Keratinocyte (primary cell): ENCODE measurements around the gene DMXL1. TPM values are rescaled to one million over a fixed set of nuclear protein-coding genes. Genes with fewer than 3 reads are reported as not detected.
A peak's percentile ranks its signal among the peaks of the same experiment; 100 is the strongest.

ENCODE experiments used
- DNase-seq: peaks from one replicate; pipeline ENCODE4 v3.0.0-alpha.2; 2011; ENCODE audit warnings: low read depth, missing footprints, low spot score
- FAIRE-seq: peaks from 2 replicates; lab custom pipeline; 2011; peaks lifted over from hg19 to GRCh38; lab: Jason Lieb, UNC
- H2AFZ ChIP-seq: 2 replicates; pipeline ENCODE4 v1.6.0; 2012; ENCODE audit warnings: low read length, control low read depth, inconsistent platforms; ENCODE audit not compliant: control insufficient read depth
- H3K27ac ChIP-seq: 2 replicates; pipeline ENCODE4 v1.5.1; 2011; ENCODE audit warnings: low read length; ENCODE audit not compliant: control insufficient read depth, insufficient read depth
- H3K27me3 ChIP-seq: 3 replicates; pipeline ENCODE4 v1.6.0; 2011; ENCODE audit warnings: low read length; ENCODE audit not compliant: control insufficient read depth, insufficient read depth; ENCODE audit errors: extremely low read depth
- H3K36me3 ChIP-seq, 2 experiments: 2 replicates in 1 of 2; 3 replicates in 1 of 2; pipeline ENCODE4 v1.5.1; 2011; ENCODE audit warnings: low read length in 2 of 2, mild to moderate bottlenecking in 1 of 2; ENCODE audit not compliant: control insufficient read depth in 2 of 2, insufficient read depth in 2 of 2; ENCODE audit errors: extremely low read depth in 1 of 2
- H3K4me1 ChIP-seq: 3 replicates; pipeline ENCODE4 v1.5.1; 2011; ENCODE audit warnings: low read length; ENCODE audit not compliant: control insufficient read depth, insufficient read depth; ENCODE audit errors: extremely low read depth
- H3K4me2 ChIP-seq: 3 replicates; pipeline ENCODE4 v1.6.0; 2011; ENCODE audit warnings: low read depth, low read length; ENCODE audit not compliant: control insufficient read depth, insufficient read depth; ENCODE audit errors: extremely low read depth
- H3K4me3 ChIP-seq, 3 experiments: fragments of 200-600 bp in 1 of 3; sonication (generic) in 1 of 3; 2 replicates in 2 of 3; 3 replicates in 1 of 3; pipeline ENCODE4 v1.5.1; 2011 to 2016; ENCODE audit warnings: low read length in 3 of 3, mild to moderate bottlenecking in 3 of 3, control low read depth in 2 of 3, inconsistent platforms in 1 of 3, low read depth in 1 of 3, mixed read lengths in 1 of 3, mixed run types in 1 of 3, moderate library complexity in 1 of 3; ENCODE audit not compliant: control insufficient read depth in 2 of 3, insufficient read depth in 2 of 3; ENCODE audit errors: extremely low read depth in 1 of 3
- H3K79me2 ChIP-seq: 2 replicates; pipeline ENCODE4 v1.6.0; 2012; ENCODE audit warnings: low read length; ENCODE audit not compliant: control insufficient read depth, insufficient read depth
- H3K9ac ChIP-seq: 3 replicates; pipeline ENCODE4 v1.6.0; 2011; ENCODE audit warnings: low read length; ENCODE audit not compliant: control insufficient read depth, insufficient read depth; ENCODE audit errors: extremely low read depth
- H3K9me1 ChIP-seq: 3 replicates; pipeline ENCODE4 v1.6.0; 2011; ENCODE audit warnings: low read length; ENCODE audit not compliant: control insufficient read depth, insufficient read depth; ENCODE audit errors: extremely low read depth
- H3K9me3 ChIP-seq: 2 replicates; pipeline ENCODE4 v1.5.1; 2012; ENCODE audit warnings: low read depth, low read length; ENCODE audit not compliant: control insufficient read depth
- H4K20me1 ChIP-seq: 3 replicates; pipeline ENCODE4 v1.6.0; 2011; ENCODE audit warnings: low read length; ENCODE audit not compliant: control insufficient read depth, insufficient read depth; ENCODE audit errors: extremely low read depth
- CTCF ChIP-seq, 3 experiments: IDR thresholded peaks in 1 of 3; conservative IDR thresholded peaks in 1 of 3; optimal IDR thresholded peaks in 1 of 3; 2 replicates in 2 of 3; 3 replicates in 1 of 3; pipeline versions ENCODE3 to v1.5.1; 2011; ENCODE audit warnings: low read length in 3 of 3, mild to moderate bottlenecking in 3 of 3, moderate library complexity in 2 of 3, control low read depth in 1 of 3, inconsistent platforms in 1 of 3; ENCODE audit not compliant: insufficient read depth in 2 of 3; ENCODE audit errors: extremely low read depth in 1 of 3
- EZH2 ChIP-seq: IDR thresholded peaks from one replicate; pipeline ENCODE4 v1.6.1; 2012; ENCODE audit warnings: inconsistent platforms, mild to moderate bottlenecking, low read length, moderate library complexity
- dilution Hi-C: fragments of 300-500 bp; cut with MboI; formaldehyde crosslinking; loops from one replicate; pipeline ENCODE4 v1.7.0; 2020; ENCODE audit warnings: low sequenced_read_pairs; ENCODE audit not compliant: extremely low pct_ligation_motif_present
- polyA plus RNA-seq, 5 experiments: library from polyadenylated mRNA; depleted of rRNA in 3 of 5; stranded (reverse) in 3 of 5; stranded (forward) in 1 of 5; unstranded in 1 of 5; fragments of >200 nt; gene quantifications; 1 replicate in 1 of 5; 2 replicates in 3 of 5; 3 replicates in 1 of 5; pipeline versions ENCODE4 v1.2.1 to v1.2.3, GENCODE V29; 2011 to 2012; ENCODE audit warnings: missing spikeins in 2 of 5, low read depth in 1 of 5, low replicate concordance in 1 of 5

DMXL1 gene
- polyA plus RNA-seq, 1 donor (not counting 4 experiments of a cell fraction or from before 2014, with no cell fraction given) = 13.1 TPM

GRCh38 chr5:119267958-119268386 is 197.1 kb downstream of the DMXL1 start:
- peak; percentile 48 to 78 (median 63) for TF ChIP-seq CTCF (optimal IDR thresholded peaks at IDR 0.05 in 1 of 3, IDR thresholded peaks at IDR 0.05 in 1 of 3, conservative IDR thresholded peaks at IDR 0.05 in 1 of 3; ENCODE audit: extremely low read depth in 1 of 3, insufficient read depth in 2 of 3, low read length in 3 of 3)
- no peak for TF ChIP-seq EZH2
- H3K4me2 ChIP-seq = peak overlapping the region; percentile 96
- dilution Hi-C loops = no loop called here
- peak overlapping the region; percentile 85 for H3K9ac ChIP-seq
- H2AFZ ChIP-seq = peak overlapping the region; percentile 97
- no peaks in the 10 kb centered on the region for H3K36me3 ChIP-seq
- FAIRE-seq (peak; percentile 36), DNase-seq (no peak)
- H3K4me1 ChIP-seq = peaks cover 13% of the 10 kb centered on the region
- no peaks in the 10 kb centered on the region for H3K9me1 ChIP-seq
- H3K79me2 ChIP-seq = peaks cover 5% of the 10 kb centered on the region
- peak overlapping the region; percentile 67 to 93 (median 81) for H3K4me3 ChIP-seq
- peak overlapping the region; percentile 80 for H3K27ac ChIP-seq
- H3K27me3 ChIP-seq = no peaks in the 10 kb centered on the region
- no peaks in the 10 kb centered on the region for H3K9me3 ChIP-seq
- H4K20me1 ChIP-seq = no peaks in the 10 kb centered on the region

GRCh38 chr5:119268387-119269060 is 197.6 kb downstream of the DMXL1 start:
- Histone ChIP-seq H3K9me3 (no peaks in the 10 kb centered on the region), H3K79me2 (peaks cover 9% of the 10 kb centered on the region), H3K9me1 (no peaks in the 10 kb centered on the region), H3K4me3 (peak overlapping the region; percentile 67 to 93 (median 81)), H3K36me3 (no peaks in the 10 kb centered on the region), H2AFZ (peak overlapping the region; percentile 97), H3K27me3 (no peaks in the 10 kb centered on the region), H4K20me1 (no peaks in the 10 kb centered on the region), H3K9ac (peak overlapping the region; percentile 85), H3K27ac (peak overlapping the region; percentile 80), H3K4me1 (peaks cover 19% of the 10 kb centered on the region), H3K4me2 (peak overlapping the region; percentile 96)
- DNase-seq (no peak), FAIRE-seq (no peak)
- dilution Hi-C loops = no loop called here
- TF ChIP-seq CTCF (optimal IDR thresholded peaks at IDR 0.05 in 1 of 3, IDR thresholded peaks at IDR 0.05 in 1 of 3, conservative IDR thresholded peaks at IDR 0.05 in 1 of 3; ENCODE audit: extremely low read depth in 1 of 3, insufficient read depth in 2 of 3, low read length in 3 of 3) (no peak), EZH2 (no peak)
